CD8-positive, alpha-beta memory T cell (primary cell): ENCODE data around the gene TEX52. TPM values are rescaled to one million over a fixed set of nuclear protein-coding genes. Genes with fewer than 3 reads are reported as not detected.

Source experiments
- CTCF ChIA-PET: fragments of 350-600 bp; sonication (Branson Sonifier 250); formaldehyde crosslinking; loops from one replicate; lab custom pipeline; 2021; ENCODE audit warnings: antibody characterized with exemption; lab: Charles Lee
- POLR2A ChIA-PET: fragments of 350-600 bp; sonication (Branson Sonifier 250); formaldehyde crosslinking; loops from one replicate; lab custom pipeline; 2021; ENCODE audit warnings: antibody characterized with exemption; lab: Charles Lee
- DNase-seq, 5 donors: peaks; one replicate each; pipeline versions ENCODE4 v3.0.0 to v3.0.0-alpha.2; 2020 to 2022; ENCODE audit warnings: mixed read lengths in 1 of 5
- H3K27ac ChIP-seq: one replicate; pipeline ENCODE4 v1.7.0; 2013; ENCODE audit warnings: low read depth, mild to moderate bottlenecking, low read length, moderate library complexity
- H3K27me3 ChIP-seq: 2 replicates; pipeline ENCODE4 v1.7.0; 2013; ENCODE audit warnings: low read length, mild to moderate bottlenecking; ENCODE audit not compliant: insufficient read depth, poor library complexity, severe bottlenecking
- H3K36me3 ChIP-seq: 2 replicates; pipeline ENCODE4 v1.7.0; 2013; ENCODE audit warnings: mild to moderate bottlenecking, low read length, moderate library complexity; ENCODE audit not compliant: insufficient read depth
- H3K4me1 ChIP-seq: 2 replicates; pipeline ENCODE4 v1.7.0; 2013; ENCODE audit warnings: mild to moderate bottlenecking, low read length, moderate library complexity; ENCODE audit not compliant: insufficient read depth
- H3K4me3 ChIP-seq: 2 replicates; pipeline ENCODE4 v1.7.0; 2013; ENCODE audit warnings: mild to moderate bottlenecking, low read length
- H3K9me3 ChIP-seq: 2 replicates; pipeline ENCODE4 v1.7.0; 2013; ENCODE audit warnings: mild to moderate bottlenecking, low read length
- H3K27ac Mint-ChIP-seq, 8 donors: one replicate each; pipeline ENCODE4 v1.8.0; 2020 to 2021; ENCODE audit warnings: mixed read lengths in 8 of 8, mild to moderate bottlenecking in 6 of 8, inconsistent platforms in 3 of 8, moderate library complexity in 3 of 8
- H3K27me3 Mint-ChIP-seq, 2 donors: one replicate each; pipeline ENCODE4 v1.8.0; 2020 to 2021; ENCODE audit warnings: mixed read lengths in 2 of 2, mild to moderate bottlenecking in 1 of 2, moderate library complexity in 1 of 2
- H3K36me3 Mint-ChIP-seq, 3 donors: one replicate each; pipeline ENCODE4 v1.8.0; 2020 to 2021; ENCODE audit warnings: mixed read lengths in 3 of 3, inconsistent platforms in 1 of 3, mild to moderate bottlenecking in 1 of 3
- H3K4me1 Mint-ChIP-seq, 3 donors: one replicate each; pipeline ENCODE4 v1.8.0; 2020 to 2021; ENCODE audit warnings: mixed read lengths in 3 of 3, inconsistent platforms in 1 of 3, mild to moderate bottlenecking in 1 of 3
- H3K4me3 Mint-ChIP-seq, 7 donors: one replicate each; pipeline ENCODE4 v1.8.0; 2020 to 2021; ENCODE audit warnings: mixed read lengths in 7 of 7, mild to moderate bottlenecking in 6 of 7, moderate library complexity in 4 of 7, inconsistent platforms in 2 of 7
- H3K9me3 Mint-ChIP-seq, 5 donors: one replicate each; pipeline ENCODE4 v1.8.0; 2020 to 2022; ENCODE audit warnings: mixed read lengths in 5 of 5, mild to moderate bottlenecking in 3 of 5, moderate library complexity in 2 of 5, inconsistent platforms in 1 of 5
- polyA plus RNA-seq: library from polyadenylated mRNA; unstranded; fragments of 300-500 nt; fragmentation: Illumina TruSeq; gene quantifications from one replicate; pipeline ENCODE4 v1.2.3, GENCODE V29; 2021
- total RNA-seq, 2 experiments: library from RNA; stranded (reverse); gene quantifications; one replicate each; pipeline ENCODE4 v1.2.3, GENCODE V29; 2021

Gene TEX52
- total RNA-seq (not detected), polyA plus RNA-seq (not detected)

DNA sequence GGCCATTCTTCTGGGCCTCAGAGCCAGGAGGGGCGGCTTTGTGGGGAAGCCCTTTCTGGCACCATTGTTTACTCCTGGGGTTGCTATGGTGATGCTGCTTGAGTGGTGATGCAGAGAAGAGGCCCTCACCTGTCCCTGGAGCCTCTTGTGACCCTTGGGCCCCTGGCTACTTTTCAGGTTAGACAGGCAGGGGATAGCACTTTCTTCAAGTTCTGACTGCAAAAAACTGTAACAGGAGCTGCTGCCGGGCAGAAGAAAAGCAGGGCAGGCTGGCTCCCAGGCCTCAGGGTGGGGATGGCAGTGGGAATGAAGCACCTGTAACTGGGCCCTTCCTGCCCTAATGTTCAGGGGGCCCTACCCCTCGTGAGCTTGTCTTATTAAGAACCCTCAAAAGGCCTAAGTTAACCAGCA lies at the start of gene TEX52:
TEX52 (minus strand) TSS at position 19 of the 411 bp plus-strand sequence; CDS start at position 6, 13 bp downstream.
- Mint-ChIP-seq H3K27me3 (no peaks in the 10 kb centered on the region), H3K27ac (peak within 1 kb of the TSS in 5 of 8 donors; percentile 23 to 63 (median 32)), H3K4me1 (no peaks in the 10 kb centered on the region), H3K36me3 (peaks cover 0 to 52% (median 5%) of the 10 kb centered on the region in 3 donors), H3K9me3 (no peaks in the 10 kb centered on the region), H3K4me3 (no peak within 1 kb of the TSS)
- no peaks in the 10 kb centered on the region for H3K4me1 ChIP-seq
- no peak within 1 kb of the TSS for H3K27ac ChIP-seq
- POLR2A ChIA-PET, result no interaction called here
- no peak for DNase-seq
- no peaks in the 10 kb centered on the region for H3K27me3 ChIP-seq
- no peaks in the 10 kb centered on the region for H3K36me3 ChIP-seq
- H3K9me3 ChIP-seq, result no peaks in the 10 kb centered on the region
- CTCF ChIA-PET, result interaction anchor here (0.9 kb wide), 1 partner anchor 19 kb away, joined by 3 read pairs; no protein-coding TSS in a partner anchor
- H3K4me3 ChIP-seq, result no peak within 1 kb of the TSS

DNA sequence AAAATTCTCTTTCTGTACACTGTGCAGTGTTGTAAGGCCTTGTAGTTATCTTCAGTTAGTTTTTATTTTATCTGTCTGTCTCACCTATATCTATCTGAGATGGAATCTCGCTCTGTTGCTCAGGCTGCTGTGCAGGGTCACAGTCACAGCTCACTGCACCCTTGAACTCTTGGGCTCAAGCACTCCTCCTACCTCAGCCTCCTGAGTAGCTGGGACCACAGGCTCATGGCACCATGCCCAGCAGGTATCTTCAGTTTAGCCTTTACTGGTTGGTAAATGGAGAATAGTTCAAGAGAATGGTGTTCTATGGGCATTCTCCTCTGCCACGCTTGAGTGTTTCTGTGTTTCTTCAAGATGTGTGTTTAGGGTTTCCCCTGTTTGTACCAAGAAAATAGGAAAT lies 47.4 kb upstream of the TEX52 start:
- H3K4me1 ChIP-seq, result no peaks in the 10 kb centered on the region
- H3K36me3 ChIP-seq, result no peaks in the 10 kb centered on the region
- POLR2A ChIA-PET, result no interaction called here
- H3K27me3 ChIP-seq, result no peaks in the 10 kb centered on the region
- no peaks in the 10 kb centered on the region for H3K9me3 ChIP-seq
- Mint-ChIP-seq H3K9me3 (no peaks in the 10 kb centered on the region), H3K4me1 (peaks cover 0 to 2% (median 0%) of the 10 kb centered on the region in 3 donors), H3K36me3 (peaks cover 0 to 2% (median 0%) of the 10 kb centered on the region in 3 donors), H3K4me3 (no peak overlapping the region), H3K27me3 (no peaks in the 10 kb centered on the region), H3K27ac (no peak overlapping the region)
- no peak overlapping the region for H3K4me3 ChIP-seq
- H3K27ac ChIP-seq, result no peak overlapping the region
- CTCF ChIA-PET, result no interaction called here
- no peak for DNase-seq

DNA sequence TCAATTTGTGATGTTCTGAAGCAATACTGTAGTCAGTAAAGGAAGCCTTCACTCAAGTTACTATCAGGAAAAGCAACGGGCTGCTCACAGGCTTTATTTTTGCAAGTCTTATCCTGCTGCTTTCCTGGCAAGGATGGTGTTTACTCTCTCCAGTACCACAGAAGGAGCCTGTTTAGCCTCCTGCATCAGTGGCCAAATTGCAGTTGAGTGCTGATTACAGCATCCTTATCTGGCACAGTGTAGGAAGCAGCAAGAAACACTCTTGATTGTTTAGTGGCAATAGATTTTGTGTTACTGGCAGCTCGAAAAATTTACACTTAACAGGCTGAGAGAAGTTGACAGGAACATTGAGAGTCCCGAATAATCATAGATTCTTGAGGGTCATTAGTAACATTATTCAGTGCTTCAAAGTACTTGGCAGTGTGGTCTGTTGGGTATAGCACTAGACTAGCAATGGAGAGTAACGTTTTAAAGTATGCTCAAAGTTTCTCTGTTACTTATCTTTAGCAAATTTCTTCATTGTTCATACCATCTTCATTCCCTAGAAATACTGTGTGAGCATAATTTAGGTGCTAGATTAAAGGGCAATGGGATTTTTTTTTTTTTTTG lies 45.5 kb upstream of the TEX52 start:
- no peak overlapping the region for H3K4me3 ChIP-seq
- H3K36me3 Mint-ChIP-seq, result no peaks in the 10 kb centered on the region
- peaks cover 0 to 2% (median 0%) of the 10 kb centered on the region in 3 donors for H3K4me1 Mint-ChIP-seq
- POLR2A ChIA-PET, result no interaction called here
- no peaks in the 10 kb centered on the region for H3K27me3 ChIP-seq
- no peaks in the 10 kb centered on the region for H3K9me3 Mint-ChIP-seq
- no peaks in the 10 kb centered on the region for H3K36me3 ChIP-seq
- H3K27ac Mint-ChIP-seq, result no peak overlapping the region
- H3K9me3 ChIP-seq, result no peaks in the 10 kb centered on the region
- H3K4me1 ChIP-seq, result no peaks in the 10 kb centered on the region
- H3K27me3 Mint-ChIP-seq, result no peaks in the 10 kb centered on the region
- no peak for DNase-seq
- CTCF ChIA-PET, result no interaction called here
- no peak overlapping the region for H3K27ac ChIP-seq
- no peak overlapping the region for H3K4me3 Mint-ChIP-seq

DNA sequence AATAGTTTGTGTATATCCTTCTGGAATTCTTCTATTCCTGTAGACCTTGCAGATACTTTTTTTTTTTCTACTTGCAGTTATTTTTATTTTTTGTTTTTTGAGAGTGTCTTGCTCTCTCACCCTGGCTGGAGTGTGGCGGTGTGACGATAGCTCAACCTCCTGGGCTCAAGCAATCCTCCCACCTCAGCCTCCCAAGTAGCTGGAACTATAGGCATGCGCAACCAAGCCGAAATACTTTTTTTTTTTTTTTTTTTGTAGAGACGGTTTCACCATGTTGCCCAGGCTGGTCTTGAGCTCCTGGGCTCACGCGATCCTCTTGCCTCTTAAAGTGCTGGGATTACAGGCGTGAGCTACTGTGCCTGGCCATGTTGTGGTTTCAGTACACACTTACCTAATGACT lies 43.8 kb upstream of the TEX52 start:
- ChIA-PET POLR2A (no interaction called here), CTCF (no interaction called here)
- DNase-seq, result no peak
- Histone ChIP-seq H3K4me3 (no peak overlapping the region), H3K4me1 (no peaks in the 10 kb centered on the region), H3K9me3 (no peaks in the 10 kb centered on the region), H3K27me3 (no peaks in the 10 kb centered on the region), H3K27ac (no peak overlapping the region), H3K36me3 (no peaks in the 10 kb centered on the region)
- H3K4me1 Mint-ChIP-seq, result peaks cover 0 to 2% (median 0%) of the 10 kb centered on the region in 3 donors
- no peaks in the 10 kb centered on the region for H3K36me3 Mint-ChIP-seq
- no peak overlapping the region for H3K27ac Mint-ChIP-seq
- no peaks in the 10 kb centered on the region for H3K9me3 Mint-ChIP-seq
- no peak overlapping the region for H3K4me3 Mint-ChIP-seq
- no peaks in the 10 kb centered on the region for H3K27me3 Mint-ChIP-seq

DNA sequence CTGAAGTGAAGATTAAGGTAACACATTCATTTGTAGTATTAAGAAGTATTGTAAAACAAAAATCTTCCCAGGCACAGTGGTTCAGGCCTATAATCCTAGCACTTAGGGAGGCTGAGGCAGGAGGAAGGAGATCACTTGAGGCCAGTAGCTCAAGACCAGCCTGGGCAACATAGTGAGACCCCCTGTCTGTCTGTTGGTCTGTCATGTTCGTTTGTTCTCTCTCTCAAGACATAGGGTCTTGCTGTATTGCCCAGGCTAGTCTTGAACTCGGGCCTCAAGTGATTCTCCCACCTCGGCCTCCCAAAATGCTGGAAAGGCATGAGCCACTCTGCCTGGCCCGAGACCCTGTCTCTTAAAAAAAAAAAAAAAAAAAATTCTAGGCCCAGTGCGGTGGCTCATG lies 40.6 kb upstream of the TEX52 start:
- H3K9me3 Mint-ChIP-seq, result no peaks in the 10 kb centered on the region
- ChIA-PET CTCF (no interaction called here), POLR2A (no interaction called here)
- H3K4me3 Mint-ChIP-seq, result no peak overlapping the region
- Histone ChIP-seq H3K4me1 (no peaks in the 10 kb centered on the region), H3K27ac (no peak overlapping the region), H3K9me3 (no peaks in the 10 kb centered on the region), H3K36me3 (no peaks in the 10 kb centered on the region), H3K4me3 (no peak overlapping the region), H3K27me3 (no peaks in the 10 kb centered on the region)
- no peak overlapping the region for H3K27ac Mint-ChIP-seq
- peaks cover 4% of the 10 kb centered on the region in 3 donors for H3K4me1 Mint-ChIP-seq
- no peak for DNase-seq
- no peaks in the 10 kb centered on the region for H3K27me3 Mint-ChIP-seq
- H3K36me3 Mint-ChIP-seq, result no peaks in the 10 kb centered on the region

DNA sequence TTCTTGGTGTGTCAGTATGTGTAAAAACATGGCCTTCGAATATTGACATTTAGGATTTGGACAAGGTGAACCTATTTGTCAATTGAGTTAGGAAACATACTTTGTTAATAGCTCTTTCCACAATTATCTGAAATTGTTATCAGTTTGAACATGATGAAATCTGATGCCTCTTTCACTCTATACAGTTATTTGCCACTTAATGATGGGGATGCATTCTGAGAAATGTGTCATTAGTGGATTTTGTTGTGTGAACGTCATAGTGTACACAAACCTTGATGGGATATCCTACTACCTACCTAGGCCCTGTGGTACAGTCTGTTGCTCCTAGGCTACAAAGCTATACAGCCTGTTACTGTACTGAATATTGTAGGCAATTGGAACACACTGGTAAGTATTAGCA lies 38.7 kb upstream of the TEX52 start:
- DNase-seq, result no peak
- peaks cover 15 to 20% (median 19%) of the 10 kb centered on the region in 3 donors for H3K4me1 Mint-ChIP-seq
- no peaks in the 10 kb centered on the region for H3K9me3 Mint-ChIP-seq
- Histone ChIP-seq H3K4me3 (no peak overlapping the region), H3K27ac (no peak overlapping the region), H3K27me3 (no peaks in the 10 kb centered on the region), H3K4me1 (peaks cover 10% of the 10 kb centered on the region), H3K36me3 (no peaks in the 10 kb centered on the region), H3K9me3 (no peaks in the 10 kb centered on the region)
- ChIA-PET POLR2A (no interaction called here), CTCF (no interaction called here)
- H3K36me3 Mint-ChIP-seq, result peaks cover 0 to 5% (median 1%) of the 10 kb centered on the region in 3 donors
- H3K27ac Mint-ChIP-seq, result peak overlapping the region in 2 of 8 donors; percentile 10 to 27
- peaks cover 0 to 3% of the 10 kb centered on the region in 2 donors for H3K27me3 Mint-ChIP-seq
- peak overlapping the region in 1 of 7 donors; percentile 43 for H3K4me3 Mint-ChIP-seq

DNA sequence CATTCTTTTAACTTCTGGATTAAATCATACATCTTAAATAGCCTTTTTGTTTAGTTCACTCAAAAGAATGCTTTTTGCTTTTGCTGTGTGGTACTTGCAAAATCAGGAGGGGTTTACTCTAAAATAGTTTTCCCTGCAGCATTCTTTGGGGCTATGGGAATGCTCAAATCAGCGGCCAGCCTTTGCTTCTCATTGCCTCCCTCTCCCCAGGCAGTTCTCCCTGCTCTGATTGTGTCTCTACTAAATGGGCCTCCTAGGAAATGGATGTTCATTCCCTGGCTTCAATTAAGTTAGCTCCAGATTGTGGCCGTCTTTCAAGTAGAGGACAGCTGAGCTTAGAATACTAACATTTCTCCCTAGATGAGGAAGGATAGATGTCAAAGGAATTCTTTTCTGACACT lies 38.2 kb upstream of the TEX52 start:
- Mint-ChIP-seq H3K27ac (no peak overlapping the region), H3K27me3 (peaks cover 0 to 4% of the 10 kb centered on the region in 2 donors), H3K4me1 (peaks cover 20 to 24% (median 24%) of the 10 kb centered on the region in 3 donors), H3K4me3 (peak overlapping the region in 1 of 7 donors; percentile 43), H3K9me3 (no peaks in the 10 kb centered on the region), H3K36me3 (peaks cover 0 to 9% (median 1%) of the 10 kb centered on the region in 3 donors)
- Histone ChIP-seq H3K4me3 (no peak overlapping the region), H3K4me1 (peaks cover 13% of the 10 kb centered on the region), H3K36me3 (no peaks in the 10 kb centered on the region), H3K27ac (no peak overlapping the region), H3K27me3 (no peaks in the 10 kb centered on the region), H3K9me3 (no peaks in the 10 kb centered on the region)
- ChIA-PET CTCF (no interaction called here), POLR2A (no interaction called here)
- DNase-seq, result no peak

DNA sequence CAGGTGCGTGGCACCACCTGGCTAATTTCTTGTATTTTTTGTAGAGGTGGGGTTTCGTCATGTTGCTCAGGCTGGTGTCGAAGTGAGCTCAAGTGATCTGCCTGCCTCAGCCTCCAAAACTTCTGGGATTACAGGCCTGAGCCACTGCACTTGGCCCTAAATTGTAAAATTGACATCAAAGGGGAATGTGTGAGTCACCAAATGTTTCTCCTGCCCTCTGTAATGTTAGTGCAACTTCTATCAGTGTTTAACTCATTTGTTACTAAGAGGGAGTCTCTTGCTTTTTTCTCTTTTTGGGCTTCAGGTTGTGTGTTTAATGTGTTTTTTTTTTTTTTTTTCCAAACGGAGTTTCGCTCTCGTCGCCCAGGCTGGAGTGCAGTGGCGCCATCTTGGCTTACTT lies 36.2 kb upstream of the TEX52 start:
- Mint-ChIP-seq H3K27me3 (peaks cover 0 to 4% of the 10 kb centered on the region in 2 donors), H3K36me3 (peaks cover 0 to 13% (median 1%) of the 10 kb centered on the region in 3 donors), H3K9me3 (no peaks in the 10 kb centered on the region), H3K27ac (peak overlapping the region in 3 of 8 donors; percentile 29 to 68 (median 60)), H3K4me1 (peaks cover 23 to 36% (median 35%) of the 10 kb centered on the region in 3 donors), H3K4me3 (peak overlapping the region; percentile 4 to 79 (median 58))
- Histone ChIP-seq H3K9me3 (no peaks in the 10 kb centered on the region), H3K4me1 (peaks cover 16% of the 10 kb centered on the region), H3K27ac (no peak overlapping the region), H3K36me3 (peaks cover 2% of the 10 kb centered on the region), H3K27me3 (no peaks in the 10 kb centered on the region), H3K4me3 (no peak overlapping the region)
- POLR2A ChIA-PET, result no interaction called here
- DNase-seq, result no peak
- CTCF ChIA-PET, result interaction anchor here (1.0 kb wide), 1 partner anchor 14 kb away, joined by 3 read pairs; no protein-coding TSS in a partner anchor
